K562 (cell line): ENCODE results near the gene FKBP15. TPM values are rescaled to one million over a fixed set of nuclear protein-coding genes. Genes with fewer than 3 reads are reported as not detected.

ENCODE experiments used
- C11orf30 ChIP-seq: fragments of 450-650 bp; IDR thresholded peaks from 2 replicates; pipeline ENCODE4 v1.6.1; 2016; ENCODE audit warnings: low read depth, mild to moderate bottlenecking
- CUX1 ChIP-seq: fragments of 200-800 bp; sonication (Bioruptor generic); IDR thresholded peaks from 2 replicates; pipeline ENCODE4 v1.6.1; 2016; ENCODE audit warnings: missing genetic modification characterization, missing compliant biosample characterization
- DACH1 ChIP-seq: fragments of 450-650 bp; IDR thresholded peaks from 2 replicates; pipeline ENCODE4 v1.6.1; 2018; ENCODE audit not compliant: partially characterized antibody
- EGR1 ChIP-seq: fragments of 450-650 bp; conservative IDR thresholded peaks from 2 replicates; pipeline ENCODE4 v1.6.1; 2017; ENCODE audit warnings: mild to moderate bottlenecking
- SETDB1 ChIP-seq: IDR thresholded peaks from one replicate; pipeline ENCODE4 v1.6.1; 2012; ENCODE audit warnings: low read length, control low read depth, inconsistent platforms
- ZBTB1 ChIP-seq: sonication (generic); formaldehyde crosslinking; IDR thresholded peaks from 2 replicates; pipeline ENCODE4 v1.8.1; 2023; ENCODE audit warnings: missing genetic modification reagents, low read depth, mild to moderate bottlenecking, borderline replicate concordance
- ZFP1 ChIP-seq: fragments of 450-650 bp; formaldehyde crosslinking; IDR thresholded peaks from 2 replicates; pipeline ENCODE4 v1.4.0; 2020; ENCODE audit warnings: mild to moderate bottlenecking, mixed read lengths
- ZNF280B ChIP-seq: fragments of 250-450 bp; sonication (Bioruptor Pico); IDR thresholded peaks from 2 replicates; pipeline ENCODE4 v1.5.1; 2021; ENCODE audit warnings: mild to moderate bottlenecking
- ZNF644 ChIP-seq: fragments of 200-800 bp; sonication (Bioruptor generic); IDR thresholded peaks from 2 replicates; pipeline ENCODE4 v1.6.1; 2016; ENCODE audit warnings: low read depth, missing genetic modification characterization, missing compliant biosample characterization
- ZNF695 ChIP-seq: fragments of 450-650 bp; formaldehyde crosslinking; IDR thresholded peaks from 2 replicates; pipeline ENCODE4 v1.4.0; 2020; ENCODE audit warnings: mild to moderate bottlenecking, moderate library complexity
- ZNF766 ChIP-seq: fragments of 200-800 bp; sonication (Bioruptor generic); conservative IDR thresholded peaks from 2 replicates; pipeline ENCODE4 v1.6.1; 2016; ENCODE audit warnings: missing genetic modification characterization, missing compliant biosample characterization
- polyA plus RNA-seq, 8 experiments: library from polyadenylated mRNA; depleted of rRNA in 4 of 8; stranded (reverse) in 5 of 8; unstranded in 3 of 8; fragments of >200 nt; fragmentation: Nextera tagmentation in 2 of 8; fragmentation: Illumina TruSeq in 1 of 8; extraction: Ambion mirVana in 2 of 8; extraction: Trizol in 1 of 8; gene quantifications; 2 replicates each; pipeline versions ENCODE4 v1.2.1 to v1.2.3, GENCODE V29; 2011 to 2014; ENCODE audit warnings: inconsistent platforms in 1 of 8, missing spikeins in 1 of 8
- total RNA-seq, 7 experiments: library from RNA; depleted of rRNA in 6 of 7; stranded (reverse); fragments of >200 nt in 6 of 7; fragmentation: Illumina TruSeq in 2 of 7; extraction: Trizol in 2 of 7; gene quantifications; 2 replicates each; pipeline versions ENCODE4 v1.2.1 to v1.2.3, GENCODE V29; 2011 to 2021; ENCODE audit warnings: low replicate concordance in 1 of 7
- TF ChIP-seq, protein P1 (sequence below): sonication (generic); formaldehyde crosslinking; IDR thresholded peaks from 2 replicates; pipeline ENCODE4 v1.8.0; 2022; ENCODE audit warnings: mild to moderate bottlenecking, missing genetic modification reagents
- TF ChIP-seq, protein P2 (sequence below): fragments of 450-650 bp; formaldehyde crosslinking; IDR thresholded peaks from 2 replicates; pipeline ENCODE4 v1.4.0; 2020; ENCODE audit warnings: mild to moderate bottlenecking, moderate library complexity

FKBP15 gene
- total and polyA plus RNA-seq, 9 of the 15 experiments (the other 6 are each of a cell fraction or from before 2014, with no cell fraction given): 8.7 to 38.0 (median 18.9) TPM

GRCh38 chr9:113150670-113151611 lies 70.1 kb downstream of the FKBP15 start, which contains the start of gene SLC31A2 (continued):
- no peak for TF ChIP-seq SETDB1
- no peak for TF ChIP-seq ZNF280B (CRISPR knock-in tag)
- no peak for TF ChIP-seq ZNF644 (tag)
- no peak; the same call in 1 of the 2 replicates for TF ChIP-seq ZBTB1
- TF ChIP-seq, protein P1, sequence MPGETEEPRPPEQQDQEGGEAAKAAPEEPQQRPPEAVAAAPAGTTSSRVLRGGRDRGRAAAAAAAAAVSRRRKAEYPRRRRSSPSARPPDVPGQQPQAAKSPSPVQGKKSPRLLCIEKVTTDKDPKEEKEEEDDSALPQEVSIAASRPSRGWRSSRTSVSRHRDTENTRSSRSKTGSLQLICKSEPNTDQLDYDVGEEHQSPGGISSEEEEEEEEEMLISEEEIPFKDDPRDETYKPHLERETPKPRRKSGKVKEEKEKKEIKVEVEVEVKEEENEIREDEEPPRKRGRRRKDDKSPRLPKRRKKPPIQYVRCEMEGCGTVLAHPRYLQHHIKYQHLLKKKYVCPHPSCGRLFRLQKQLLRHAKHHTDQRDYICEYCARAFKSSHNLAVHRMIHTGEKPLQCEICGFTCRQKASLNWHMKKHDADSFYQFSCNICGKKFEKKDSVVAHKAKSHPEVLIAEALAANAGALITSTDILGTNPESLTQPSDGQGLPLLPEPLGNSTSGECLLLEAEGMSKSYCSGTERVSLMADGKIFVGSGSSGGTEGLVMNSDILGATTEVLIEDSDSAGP (CRISPR knock-in tag): no peak
- no peak for TF ChIP-seq CUX1
- TF ChIP-seq, protein P2, sequence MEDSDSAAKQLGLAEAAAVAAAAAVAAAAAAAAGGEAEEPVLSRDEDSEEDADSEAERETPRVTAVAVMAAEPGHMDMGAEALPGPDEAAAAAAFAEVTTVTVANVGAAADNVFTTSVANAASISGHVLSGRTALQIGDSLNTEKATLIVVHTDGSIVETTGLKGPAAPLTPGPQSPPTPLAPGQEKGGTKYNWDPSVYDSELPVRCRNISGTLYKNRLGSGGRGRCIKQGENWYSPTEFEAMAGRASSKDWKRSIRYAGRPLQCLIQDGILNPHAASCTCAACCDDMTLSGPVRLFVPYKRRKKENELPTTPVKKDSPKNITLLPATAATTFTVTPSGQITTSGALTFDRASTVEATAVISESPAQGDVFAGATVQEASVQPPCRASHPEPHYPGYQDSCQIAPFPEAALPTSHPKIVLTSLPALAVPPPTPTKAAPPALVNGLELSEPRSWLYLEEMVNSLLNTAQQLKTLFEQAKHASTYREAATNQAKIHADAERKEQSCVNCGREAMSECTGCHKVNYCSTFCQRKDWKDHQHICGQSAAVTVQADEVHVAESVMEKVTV (CRISPR knock-in tag): no peak
- TF ChIP-seq ZNF766 (CRISPR knock-in tag): 0 out of 2 replicates have a peak, but pooled peaks have one; percentile 22
- no peak for TF ChIP-seq C11orf30
- TF ChIP-seq DACH1: no peak
- TF ChIP-seq EGR1: no peak
- no peak for TF ChIP-seq ZNF695 (CRISPR knock-in tag)
- no peak for TF ChIP-seq ZFP1 (CRISPR knock-in tag)
